Osteocyte (in vitro differentiated cells): ENCODE results near the gene PTCSC3. TPM values are rescaled to one million over a fixed set of nuclear protein-coding genes. Genes with fewer than 3 reads are reported as not detected.

Experiments
- DNase-seq: peaks from one replicate; pipeline ENCODE4 v3.0.0; 2021; ENCODE audit warnings: mixed read lengths; ENCODE audit not compliant: unreplicated experiment; ENCODE audit errors: extremely low spot score
- H3K27ac Mint-ChIP-seq: one replicate; pipeline ENCODE4 v1.8.0; 2021; ENCODE audit warnings: mild to moderate bottlenecking, mixed read lengths; ENCODE audit not compliant: unreplicated experiment
- H3K27me3 Mint-ChIP-seq: one replicate; pipeline ENCODE4 v1.8.0; 2021; ENCODE audit warnings: mixed read lengths; ENCODE audit not compliant: unreplicated experiment
- H3K36me3 Mint-ChIP-seq: one replicate; pipeline ENCODE4 v1.8.0; 2021; ENCODE audit warnings: mixed read lengths; ENCODE audit not compliant: unreplicated experiment
- H3K4me1 Mint-ChIP-seq: one replicate; pipeline ENCODE4 v1.8.0; 2021; ENCODE audit warnings: mixed read lengths; ENCODE audit not compliant: unreplicated experiment
- H3K4me3 Mint-ChIP-seq: one replicate; pipeline ENCODE4 v1.8.0; 2021; ENCODE audit warnings: mild to moderate bottlenecking, moderate library complexity, mixed read lengths; ENCODE audit not compliant: unreplicated experiment
- H3K9me3 Mint-ChIP-seq: one replicate; pipeline ENCODE4 v1.8.0; 2021; ENCODE audit warnings: mixed read lengths; ENCODE audit not compliant: unreplicated experiment
- CTCF ChIP-seq: fragments of 200-600 bp; sonication (generic); IDR thresholded peaks from 2 replicates; pipeline ENCODE4 v1.5.0; 2021; ENCODE audit warnings: antibody characterized with exemption, mild to moderate bottlenecking, moderate library complexity
- long read RNA-seq: library from polyadenylated mRNA; unstranded; transcript quantifications from one replicate; pipeline ENCODE4 v2.0.0, GENCODE V29; 2021
- total RNA-seq: library from RNA; stranded (reverse); gene quantifications from 2 replicates; pipeline ENCODE4 v1.2.1, GENCODE V29; 2021

PTCSC3 gene
- not detected in 2 replicates for total RNA-seq
- long read RNA-seq = 0 reads

- TF ChIP-seq CTCF = no peak
- Mint-ChIP-seq H3K36me3 (no peaks in the 10 kb centered on the region), H3K9me3 (no peaks in the 10 kb centered on the region), H3K27ac (no peak within 1 kb of the TSS), H3K4me1 (no peaks in the 10 kb centered on the region), H3K27me3 (peaks cover 5% of the 10 kb centered on the region), H3K4me3 (no peak within 1 kb of the TSS)
- DNase-seq = no peak
These were observed at the start of gene PTCSC3 for GRCh38 chr14:36176524-36176923. PTCSC3 (minus strand) TSS chr14:36176722.

GRCh38 chr14:36226164-36226563 lies 49.6 kb upstream of the PTCSC3 start:
- peaks cover 22% of the 10 kb centered on the region for H3K4me1 Mint-ChIP-seq
- no peak for TF ChIP-seq CTCF
- H3K27ac Mint-ChIP-seq = no peak overlapping the region
- DNase-seq = no peak
- no peaks in the 10 kb centered on the region for H3K36me3 Mint-ChIP-seq
- H3K9me3 Mint-ChIP-seq = no peaks in the 10 kb centered on the region
- no peak overlapping the region for H3K4me3 Mint-ChIP-seq
- peaks cover 4% of the 10 kb centered on the region for H3K27me3 Mint-ChIP-seq

- Mint-ChIP-seq H3K27ac (no peak overlapping the region), H3K27me3 (peaks cover 9% of the 10 kb centered on the region), H3K9me3 (no peaks in the 10 kb centered on the region), H3K4me3 (no peak overlapping the region), H3K36me3 (no peaks in the 10 kb centered on the region), H3K4me1 (peaks cover 16% of the 10 kb centered on the region)
- no peak for TF ChIP-seq CTCF
- DNase-seq = no peak
These were observed 47.7 kb upstream of the PTCSC3 start for GRCh38 chr14:36224176-36224575.

- H3K9me3 Mint-ChIP-seq = no peaks in the 10 kb centered on the region
- peaks cover 12% of the 10 kb centered on the region for H3K4me1 Mint-ChIP-seq
- H3K27ac Mint-ChIP-seq = no peak overlapping the region
- DNase-seq = no peak
- H3K36me3 Mint-ChIP-seq = no peaks in the 10 kb centered on the region
- H3K27me3 Mint-ChIP-seq = peaks cover 9% of the 10 kb centered on the region
- TF ChIP-seq CTCF = no peak
- H3K4me3 Mint-ChIP-seq = no peak overlapping the region
These were observed 47.0 kb upstream of the PTCSC3 start for GRCh38 chr14:36223558-36223957.

GRCh38 chr14:36222952-36223468 lies 46.5 kb upstream of the PTCSC3 start:
- Mint-ChIP-seq H3K4me1 (peaks cover 6% of the 10 kb centered on the region), H3K27ac (no peak overlapping the region), H3K27me3 (peaks cover 9% of the 10 kb centered on the region), H3K9me3 (no peaks in the 10 kb centered on the region), H3K36me3 (no peaks in the 10 kb centered on the region), H3K4me3 (no peak overlapping the region)
- no peak for TF ChIP-seq CTCF
- DNase-seq = no peak
